Stimulated activated CD8-positive, alpha-beta memory T cell treated with anti-CD3 and anti-CD28 coated beads, Interleukin-2, amount 100 ng/mL, for 48 hours (primary cell): Measurements from ENCODE around the gene CTSW.
A peak's percentile ranks its signal among the peaks of the same experiment; 100 is the strongest.

ENCODE experiments used
- DNase-seq, 2 donors: peaks; one replicate each; pipeline ENCODE4 v3.0.0-alpha.2; 2020; ENCODE audit warnings: low read depth in 2 of 2

CTSW gene

DNA sequence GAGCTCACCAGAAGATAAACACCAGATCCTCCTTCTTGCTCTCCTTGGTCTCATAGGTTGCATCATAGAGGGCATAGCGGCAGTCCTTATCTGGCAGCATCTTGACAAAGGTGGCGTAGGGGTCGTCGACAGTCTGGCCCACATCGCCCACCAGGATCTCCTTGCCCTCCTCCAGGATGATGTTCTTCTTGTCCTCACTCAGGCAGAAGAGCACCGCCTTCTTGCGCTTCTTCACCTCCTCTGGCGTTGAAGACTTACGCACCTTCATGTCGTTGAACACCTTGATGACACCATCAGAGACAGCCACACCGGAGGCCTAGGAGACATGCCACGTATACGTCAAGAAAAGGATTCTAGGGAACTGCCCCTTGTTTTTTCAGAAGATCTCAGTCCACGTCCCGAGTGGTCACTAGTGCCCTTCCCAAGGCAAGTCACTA, 23.7 kb upstream of the CTSW start:
- no peak for DNase-seq

DNA sequence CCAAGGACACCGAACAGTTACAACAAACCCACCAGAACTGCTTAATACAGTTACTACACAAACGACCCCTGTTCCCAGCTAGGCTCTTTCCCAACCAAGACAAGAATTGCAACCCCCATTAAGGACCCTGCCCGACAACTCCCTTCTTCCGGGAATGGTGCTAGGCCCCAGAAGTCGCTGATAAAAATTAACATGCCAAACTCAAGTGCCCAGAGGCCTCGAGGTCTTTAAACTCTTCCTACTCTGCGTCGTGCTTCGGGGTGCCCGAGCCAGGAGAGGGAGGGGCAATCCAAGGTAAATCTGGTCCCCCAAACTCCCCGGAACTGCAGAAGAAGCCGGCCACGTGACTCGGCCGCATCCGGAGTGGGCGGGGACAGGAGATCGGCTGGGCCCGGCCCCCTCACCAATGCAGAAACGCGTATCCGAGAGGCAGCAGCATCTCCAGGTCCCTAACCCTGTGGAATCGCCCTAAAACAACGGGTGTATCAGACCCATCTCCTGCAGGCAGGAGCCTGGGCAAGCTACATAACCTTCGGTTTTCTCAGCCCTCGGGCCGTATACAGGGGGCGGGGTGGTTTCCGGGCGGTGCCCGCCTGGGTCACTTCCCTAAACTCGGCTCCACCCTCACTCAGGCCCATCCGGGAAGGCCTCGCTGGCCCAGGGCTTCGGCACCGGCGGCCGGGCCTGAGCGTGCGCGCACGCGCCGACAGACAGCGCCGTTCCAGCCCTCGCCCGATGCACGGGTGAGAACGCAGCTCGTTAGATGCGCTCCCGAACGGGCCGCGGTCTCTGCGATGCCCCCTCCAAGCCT, 22.7 kb upstream of the CTSW start:
- peak; percentile 76 to 79 for DNase-seq

DNA sequence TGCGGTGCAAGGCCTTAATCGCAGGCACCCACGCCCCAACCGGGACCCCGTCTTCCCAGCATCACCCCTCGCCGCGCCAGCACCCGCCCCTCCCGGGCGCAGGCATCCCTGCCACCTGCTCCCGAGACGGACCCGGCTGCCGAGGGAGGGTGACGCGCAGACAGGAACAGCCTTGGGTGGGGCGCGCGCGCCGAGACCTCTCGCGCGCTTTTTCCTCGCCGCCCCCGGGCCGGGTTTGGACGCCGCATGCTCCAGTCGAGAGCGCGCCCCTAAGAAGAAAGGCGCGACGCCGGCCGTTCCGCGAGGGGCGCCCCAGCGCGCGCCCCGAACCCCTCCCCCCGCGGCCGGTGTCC, 22.2 kb upstream of the CTSW start:
- DNase-seq = no peak

DNA sequence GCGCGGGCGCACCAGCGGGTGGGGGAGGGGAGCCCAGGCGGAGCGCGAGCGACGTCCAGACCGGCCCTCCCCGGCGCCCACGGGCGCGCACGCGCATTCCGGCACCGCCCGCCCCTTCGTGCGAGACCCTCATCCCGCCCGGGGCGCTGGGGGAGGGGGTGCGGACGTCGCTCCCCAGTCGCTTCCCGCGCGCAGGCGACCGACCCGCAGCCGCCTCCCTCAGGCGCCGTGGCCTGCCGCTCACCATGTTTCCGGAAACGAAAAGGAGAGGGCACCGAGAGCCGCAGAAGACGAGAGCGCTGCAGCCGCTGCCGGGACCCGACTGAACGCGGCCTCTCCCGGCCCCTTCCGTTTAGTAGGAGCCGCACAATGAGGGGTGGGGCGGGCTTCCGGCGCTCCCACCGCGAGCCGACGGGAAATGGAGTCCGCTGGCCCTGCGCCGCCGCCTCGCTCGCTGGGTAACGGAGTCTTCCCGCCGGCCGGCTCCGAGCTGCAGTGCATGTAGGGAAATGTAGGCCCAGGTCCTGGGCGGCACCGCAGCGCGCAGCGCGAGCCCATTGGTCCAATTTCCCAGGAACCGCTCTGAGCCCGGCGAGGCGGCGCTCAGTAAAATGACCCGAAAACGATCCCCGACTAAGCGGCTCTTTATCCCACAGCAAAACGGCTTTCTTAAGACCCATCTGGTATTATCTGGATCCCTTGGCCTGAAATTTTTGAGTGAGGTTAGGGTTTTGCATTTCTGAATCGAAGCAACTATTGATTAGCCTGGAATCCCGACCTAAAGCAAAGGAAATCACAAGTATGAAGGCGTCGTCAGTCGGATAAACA, 21.6 kb upstream of the CTSW start, which contains the start of gene CFL1:
CFL1 (minus strand) TSS at position 328 of the 828 bp plus-strand sequence; CDS start at position 247, 81 bp downstream.
- peak; percentile 96 to 97 for DNase-seq

DNA sequence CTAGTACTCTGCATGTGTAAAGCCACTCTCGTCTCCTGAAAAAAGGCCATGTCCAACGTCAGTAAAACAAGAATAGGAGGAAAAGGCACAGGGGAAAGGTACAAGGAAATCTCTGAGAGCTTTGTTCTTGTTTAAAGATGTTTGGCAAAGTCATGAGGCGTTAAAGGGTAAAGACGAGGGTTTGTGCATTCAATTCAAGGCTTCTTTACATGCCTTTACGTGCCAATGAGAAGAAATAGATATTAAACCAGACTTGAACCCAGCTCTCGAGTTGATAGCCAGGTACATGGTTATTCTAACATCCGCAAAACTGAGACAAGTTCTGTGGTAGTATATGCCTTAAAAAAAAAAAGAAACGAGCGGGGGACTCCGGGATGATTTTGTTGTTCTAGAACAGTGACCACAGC, 21.0 kb upstream of the CTSW start:
- DNase-seq = no peak

DNA sequence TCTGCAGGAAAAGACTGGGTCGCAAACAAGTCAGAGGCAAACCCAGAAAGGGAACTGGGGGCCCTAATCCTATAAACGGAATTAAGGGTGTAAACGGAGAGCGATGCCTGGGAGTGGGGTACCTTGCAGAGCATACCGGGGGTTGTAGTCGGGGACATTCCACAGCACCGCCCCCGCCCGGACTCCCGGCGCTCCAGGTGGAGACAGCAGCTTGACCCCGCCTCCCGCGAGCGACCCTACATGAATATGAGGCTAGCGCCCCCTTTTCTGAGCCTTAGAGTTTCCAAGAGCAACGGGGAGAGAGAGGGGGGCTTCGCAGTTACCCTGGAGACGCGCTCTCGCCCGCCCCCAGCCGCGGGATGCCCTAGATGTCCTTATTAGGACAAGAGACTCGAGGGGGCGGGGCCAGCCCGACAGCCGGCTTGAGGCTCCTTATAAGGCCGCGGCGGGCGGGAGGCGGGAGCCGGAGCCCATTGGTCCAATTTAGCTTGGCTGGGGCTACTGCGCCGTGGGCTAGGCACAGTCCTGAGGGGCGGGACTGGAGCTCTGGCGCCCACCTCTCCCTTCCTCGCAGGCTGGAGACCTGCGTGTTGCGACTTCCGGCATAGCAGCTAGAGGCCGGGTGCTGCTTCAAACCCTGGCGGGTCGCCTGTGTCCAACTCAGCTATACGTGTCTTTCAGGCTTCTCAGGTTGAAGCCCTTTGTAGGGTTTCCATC, 20.4 kb upstream of the CTSW start:
- DNase-seq = peak; percentile 99

DNA sequence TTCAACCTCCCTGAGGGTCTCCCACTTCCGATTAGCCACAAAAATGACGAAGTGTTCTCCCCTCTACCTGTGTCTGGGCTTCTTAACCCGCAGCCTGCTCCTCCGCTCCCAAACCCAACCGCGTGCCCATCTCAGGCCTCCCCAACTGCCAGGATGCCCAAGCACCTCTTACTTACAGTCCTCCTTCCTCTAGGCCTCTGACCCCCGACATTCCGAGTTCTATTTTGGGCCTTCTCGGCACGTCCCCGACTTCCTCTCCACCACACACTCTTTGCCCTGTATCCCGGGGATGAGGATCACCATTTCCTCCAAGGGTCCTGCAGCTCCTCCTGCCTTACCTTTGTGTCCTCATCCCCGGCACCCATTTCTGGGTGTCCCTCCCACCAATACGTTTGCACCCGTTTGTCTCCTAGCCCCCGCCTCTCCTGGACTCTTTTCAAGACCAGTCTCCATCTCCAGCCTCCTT, 19.8 kb upstream of the CTSW start:
- DNase-seq = no peak

DNA sequence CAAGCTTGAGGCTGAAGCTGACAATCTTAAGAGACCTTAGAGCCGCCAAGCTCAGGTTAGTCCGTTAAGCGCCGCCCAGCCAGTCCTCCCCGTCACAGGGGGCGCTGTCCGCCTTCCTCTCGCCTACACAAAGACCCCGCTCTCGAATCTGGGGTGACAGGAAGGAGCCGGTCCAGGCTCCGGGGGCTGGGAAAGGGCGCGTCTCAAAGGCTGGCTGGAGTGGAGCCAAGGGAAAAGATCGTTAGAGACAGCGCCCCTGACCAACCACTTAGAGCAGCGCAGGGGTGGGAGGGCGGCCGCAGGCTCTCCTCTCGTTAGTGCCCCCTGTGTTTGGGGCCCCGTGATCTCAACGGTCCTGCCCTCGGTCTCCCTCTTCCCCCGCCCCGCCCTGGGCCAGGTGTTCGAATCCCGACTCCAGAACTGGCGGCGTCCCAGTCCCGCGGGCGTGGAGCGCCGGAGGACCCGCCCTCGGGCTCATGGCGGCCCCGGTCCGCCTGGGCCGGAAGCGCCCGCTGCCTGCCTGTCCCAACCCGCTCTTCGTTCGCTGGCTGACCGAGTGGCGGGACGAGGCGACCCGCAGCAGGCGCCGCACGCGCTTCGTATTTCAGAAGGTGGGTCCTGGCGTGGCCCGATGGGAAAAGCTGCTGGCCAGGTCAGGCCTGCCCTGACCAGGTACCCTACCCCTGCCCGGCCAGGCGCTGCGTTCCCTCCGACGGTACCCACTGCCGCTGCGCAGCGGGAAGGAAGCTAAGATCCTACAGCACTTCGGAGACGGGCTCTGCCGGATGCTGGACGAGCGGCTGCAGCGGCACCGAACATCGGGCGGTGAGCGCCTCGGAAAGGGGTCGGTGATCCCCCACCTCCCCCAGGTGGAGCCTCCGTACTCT, 19.1 kb upstream of the CTSW start, which contains the start of gene MUS81:
MUS81 (plus strand) TSS at position 156 of the 887 bp plus-strand sequence; CDS start at position 477, 321 bp downstream.
- DNase-seq = peak; percentile 91 to 96

DNA sequence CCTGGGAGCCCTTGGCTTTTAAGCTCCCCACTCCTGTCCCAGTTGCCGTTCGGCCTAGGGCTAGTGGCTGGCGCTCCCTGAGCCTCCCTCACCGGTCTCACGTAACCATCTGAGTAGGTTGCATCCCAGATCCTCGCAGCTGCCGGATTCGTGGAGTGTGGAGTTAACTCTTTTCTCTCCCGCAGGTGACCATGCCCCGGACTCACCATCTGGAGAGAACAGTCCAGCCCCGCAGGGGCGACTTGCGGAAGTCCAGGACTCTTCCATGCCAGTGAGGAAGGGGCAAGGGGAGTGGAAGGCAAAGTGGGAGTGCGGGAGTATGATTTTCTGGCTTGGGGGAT, 18.5 kb upstream of the CTSW start:
- no peak for DNase-seq

DNA sequence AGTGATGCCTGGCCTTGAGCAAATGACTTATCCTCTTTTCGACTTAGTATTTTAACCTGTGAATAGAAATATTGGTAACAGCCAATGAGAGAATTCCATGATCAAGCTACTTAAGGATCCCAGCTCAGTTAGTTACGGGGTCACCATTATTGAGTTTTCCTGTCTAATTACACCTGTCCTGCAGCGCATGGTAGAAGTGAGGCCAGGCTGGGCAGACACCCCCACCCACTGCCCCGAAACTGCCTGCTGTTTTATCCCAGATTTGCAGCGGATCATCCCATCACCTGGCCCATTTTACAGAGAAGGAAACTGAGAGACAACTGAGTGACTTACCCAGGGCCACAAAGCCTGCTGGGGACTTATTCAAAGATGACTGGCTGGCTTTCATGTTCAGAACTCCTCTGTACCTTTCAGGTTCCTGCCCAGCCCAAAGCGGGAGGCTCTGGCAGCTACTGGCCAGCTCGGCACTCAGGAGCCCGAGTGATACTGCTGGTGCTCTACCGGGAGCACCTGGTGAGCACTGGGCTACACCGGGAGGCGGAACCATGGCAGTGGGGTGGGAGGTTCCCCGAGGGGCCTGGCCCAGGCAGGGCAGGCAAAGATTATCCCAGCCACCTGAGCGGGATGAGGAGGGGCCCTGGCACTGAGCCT, 18.0 kb upstream of the CTSW start:
- no peak for DNase-seq

DNA sequence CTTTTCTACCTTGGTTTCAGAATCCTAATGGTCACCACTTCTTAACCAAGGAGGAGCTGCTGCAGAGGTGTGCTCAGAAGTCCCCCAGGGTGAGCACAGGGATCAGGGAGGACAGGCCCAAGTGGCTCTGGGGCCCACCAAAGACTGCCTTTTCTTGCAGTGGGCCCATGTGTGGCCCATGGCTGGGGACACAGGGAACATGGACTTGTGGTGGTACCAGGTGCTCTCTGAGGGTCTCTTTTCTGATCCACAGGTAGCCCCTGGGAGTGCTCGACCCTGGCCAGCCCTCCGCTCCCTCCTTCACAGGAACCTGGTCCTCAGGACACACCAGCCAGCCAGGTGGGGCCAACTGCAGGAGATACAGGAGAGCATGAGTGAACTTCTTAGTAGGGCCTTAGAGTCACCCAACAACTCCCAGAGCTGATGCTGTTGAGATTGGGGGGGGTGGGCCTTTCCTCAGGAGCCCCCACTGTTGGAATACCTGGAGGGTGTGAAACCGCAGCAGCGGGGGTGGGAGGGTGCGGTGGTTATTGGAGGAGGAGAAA, 17.4 kb upstream of the CTSW start:
- DNase-seq = no peak

DNA sequence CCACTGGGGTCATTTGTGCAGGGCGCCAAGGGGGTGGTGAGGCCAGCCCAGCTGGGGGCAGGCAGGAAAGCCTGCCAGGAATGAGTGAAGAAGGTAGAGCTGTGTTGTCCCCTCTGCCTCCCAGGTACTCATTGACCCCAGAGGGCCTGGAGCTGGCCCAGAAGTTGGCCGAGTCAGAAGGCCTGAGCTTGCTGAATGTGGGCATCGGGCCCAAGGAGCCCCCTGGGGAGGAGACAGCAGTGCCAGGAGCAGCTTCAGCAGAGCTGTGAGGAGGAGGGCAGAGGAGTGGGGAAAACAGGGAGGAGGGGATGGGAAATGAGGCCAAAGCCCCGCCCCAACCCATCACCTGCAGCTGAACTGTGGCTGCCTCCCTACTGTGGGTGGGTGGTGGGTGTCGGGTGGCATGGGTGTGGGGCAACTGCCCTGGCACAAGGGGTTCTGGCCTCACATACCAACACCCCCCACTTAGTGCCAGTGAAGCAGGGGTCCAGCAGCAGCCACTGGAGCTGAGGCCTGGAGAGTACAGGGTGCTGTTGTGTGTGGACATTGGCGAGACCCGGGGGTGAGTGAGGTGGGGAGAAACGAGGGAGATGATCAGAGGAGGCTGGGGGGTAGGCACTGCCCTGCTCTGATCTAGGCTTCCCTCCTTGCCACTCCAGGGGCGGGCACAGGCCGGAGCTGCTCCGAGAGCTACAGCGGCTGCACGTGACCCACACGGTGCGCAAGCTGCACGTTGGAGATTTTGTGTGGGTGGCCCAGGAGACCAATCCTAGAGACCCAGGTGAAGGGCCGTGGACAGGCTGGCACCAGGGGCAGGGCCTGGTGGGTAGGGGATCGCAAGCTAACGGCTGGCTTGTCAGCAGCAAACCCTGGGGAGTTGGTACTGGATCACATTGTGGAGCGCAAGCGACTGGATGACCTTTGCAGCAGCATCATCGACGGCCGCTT, 16.4 kb upstream of the CTSW start:
- no peak for DNase-seq

DNA sequence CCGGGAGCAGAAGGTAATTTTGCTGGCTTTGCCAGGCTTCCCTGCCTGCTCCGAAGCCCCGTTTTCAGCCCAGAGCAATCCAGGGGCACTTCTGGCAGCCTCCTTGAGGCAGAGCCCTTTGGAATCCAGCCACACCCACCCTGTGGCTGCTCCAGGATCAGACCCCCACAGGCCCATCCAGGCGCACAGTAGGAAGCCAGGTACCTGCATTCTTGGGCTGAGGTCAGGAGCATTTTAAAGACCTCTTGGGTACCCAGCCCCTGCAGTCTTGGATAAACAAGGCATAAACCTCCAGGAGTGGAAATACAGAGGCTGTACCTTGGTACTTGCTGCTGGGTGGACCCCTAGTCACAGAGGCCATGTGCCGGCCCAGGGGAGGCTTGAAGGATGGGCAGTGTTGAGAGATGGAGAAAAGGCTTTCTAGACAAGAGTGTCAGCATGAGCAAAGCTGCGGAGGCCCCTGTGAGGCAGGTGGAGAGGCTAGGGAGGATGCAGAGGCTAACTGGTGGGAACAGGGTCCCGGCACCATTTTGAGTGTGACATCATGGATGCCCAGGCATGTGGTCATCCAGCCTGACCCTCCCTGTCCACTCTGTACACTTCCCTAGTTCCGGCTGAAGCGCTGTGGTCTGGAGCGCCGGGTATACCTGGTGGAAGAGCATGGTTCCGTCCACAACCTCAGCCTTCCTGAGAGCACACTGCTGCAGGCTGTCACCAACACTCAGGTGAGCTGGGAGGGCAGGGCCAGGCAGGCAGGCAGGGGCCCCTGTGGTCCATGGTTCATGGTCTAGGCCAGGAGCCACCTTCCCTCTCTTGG, 15.5 kb upstream of the CTSW start:
- DNase-seq = no peak

DNA sequence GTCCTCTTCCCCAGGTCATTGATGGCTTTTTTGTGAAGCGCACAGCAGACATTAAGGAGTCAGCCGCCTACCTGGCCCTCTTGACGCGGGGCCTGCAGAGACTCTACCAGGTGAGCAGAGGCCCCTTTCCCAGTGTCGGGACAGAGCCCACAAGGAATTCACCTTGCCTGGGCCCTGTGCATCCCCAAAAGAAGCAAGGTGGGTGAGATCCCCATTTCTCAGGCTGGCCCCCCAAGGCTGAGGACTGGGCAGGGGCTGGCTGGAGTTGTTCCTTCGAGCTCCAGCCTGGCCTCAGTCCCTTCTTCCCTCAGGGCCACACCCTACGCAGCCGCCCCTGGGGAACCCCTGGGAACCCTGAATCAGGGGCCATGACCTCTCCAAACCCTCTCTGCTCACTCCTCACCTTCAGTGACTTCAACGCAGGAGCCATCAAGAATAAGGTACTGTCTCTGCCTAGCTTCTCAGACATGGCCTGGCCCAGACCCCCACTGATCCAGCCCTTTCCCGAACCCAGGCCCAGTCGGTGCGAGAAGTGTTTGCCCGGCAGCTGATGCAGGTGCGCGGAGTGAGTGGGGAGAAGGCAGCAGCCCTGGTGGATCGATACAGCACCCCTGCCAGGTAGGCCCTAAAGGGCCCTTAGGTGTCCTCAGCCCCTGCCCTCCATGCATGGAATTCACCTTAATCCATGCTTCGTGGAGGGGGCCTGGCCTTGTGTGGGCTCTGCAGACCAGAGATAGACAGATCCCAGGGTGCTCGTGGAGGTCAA, 14.7 kb upstream of the CTSW start:
- no peak for DNase-seq

DNA sequence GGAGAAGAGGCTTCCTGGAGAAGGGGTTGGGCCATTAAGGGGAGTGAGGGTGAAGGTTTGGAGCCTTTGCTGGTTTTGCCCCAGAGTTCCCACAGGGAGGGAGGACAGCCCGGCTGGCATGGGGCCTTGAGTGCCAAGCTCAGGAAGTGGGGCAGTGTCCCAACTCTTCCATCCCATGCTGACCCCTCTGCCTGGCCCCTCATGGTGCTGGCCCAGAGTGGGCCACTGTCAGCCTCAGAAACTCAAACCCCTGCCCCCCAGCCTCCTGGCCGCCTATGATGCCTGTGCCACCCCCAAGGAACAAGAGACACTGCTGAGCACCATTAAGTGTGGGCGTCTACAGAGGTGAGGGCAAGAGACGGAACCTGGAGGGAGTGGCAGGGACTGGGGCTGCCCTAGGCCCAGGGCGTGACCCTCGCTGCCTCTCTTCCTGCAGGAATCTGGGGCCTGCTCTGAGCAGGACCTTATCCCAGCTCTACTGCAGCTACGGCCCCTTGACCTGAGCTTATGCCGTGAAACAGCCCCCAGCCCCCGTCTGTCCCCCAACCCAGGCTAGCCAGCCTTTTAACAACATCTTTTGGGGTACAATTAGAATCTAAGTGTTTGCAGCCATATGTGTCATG, 14.0 kb upstream of the CTSW start:
- no peak for DNase-seq

DNA sequence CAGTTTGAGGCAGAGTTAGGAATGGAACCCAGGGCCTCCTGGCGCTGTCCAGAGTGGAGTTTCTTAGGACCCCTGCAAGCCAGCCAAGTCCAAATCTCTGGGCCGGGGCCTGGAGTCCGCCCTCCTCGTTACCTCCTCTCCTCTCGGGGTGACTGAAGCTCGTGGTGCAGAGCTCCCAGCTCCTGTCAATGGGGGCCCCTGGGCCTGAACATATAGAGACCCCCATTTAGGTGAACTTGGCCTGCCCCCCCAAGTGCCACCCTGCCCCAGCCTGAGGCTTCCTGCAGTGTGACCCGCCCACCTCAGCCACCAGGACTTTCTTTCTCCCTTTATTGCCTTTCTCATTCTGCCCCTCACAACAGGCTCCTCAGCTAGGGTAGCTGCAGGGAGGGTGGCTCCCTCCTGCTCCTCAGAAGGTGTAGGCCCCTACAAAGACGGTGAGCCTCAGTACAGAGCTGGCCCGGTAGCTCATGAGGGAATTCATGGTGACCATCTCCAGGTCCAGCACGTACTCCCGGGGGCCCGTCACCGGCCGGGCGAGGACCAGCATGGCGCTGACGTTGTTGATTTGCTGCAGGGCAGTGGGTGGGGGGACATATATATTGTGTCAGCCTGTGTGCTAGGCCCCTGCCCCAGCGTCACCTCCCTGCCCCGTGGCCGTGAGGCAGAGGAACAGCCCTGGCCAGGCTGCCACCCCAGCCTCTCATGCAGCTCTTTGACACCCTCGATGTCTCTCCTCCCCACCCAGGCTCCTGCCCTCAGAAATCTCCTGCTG, 12.9 kb upstream of the CTSW start:
- no peak for DNase-seq
